ENCODE measurements around the gene DNAI1.

DNAI1 gene

DNA sequence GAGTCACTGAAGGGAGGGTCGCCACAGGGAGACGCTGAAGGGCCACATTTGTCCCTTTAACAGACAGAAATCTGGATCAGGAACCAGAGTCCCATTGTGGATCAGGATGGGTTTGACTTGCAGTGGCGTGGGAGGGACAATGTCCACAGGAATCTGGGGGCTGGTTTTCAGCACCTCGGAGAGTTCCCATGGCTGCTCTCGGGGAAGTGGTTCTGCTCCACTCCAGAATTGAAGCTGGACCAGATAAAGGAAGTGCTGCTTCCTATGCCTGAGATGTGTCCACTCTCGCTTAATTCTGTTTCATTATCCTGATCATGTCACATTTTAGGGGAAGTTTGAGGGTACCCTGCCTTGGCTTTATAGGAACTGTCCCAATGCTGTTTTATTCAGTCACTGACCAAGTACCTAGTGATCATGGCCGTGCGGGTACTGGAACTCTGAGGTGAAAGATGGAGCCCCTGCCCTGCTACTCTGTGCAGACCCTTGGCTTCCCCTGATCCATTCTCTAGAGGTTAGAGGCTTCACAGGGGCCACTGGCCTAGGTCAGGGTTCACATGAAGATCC lies 35.4 kb downstream of the DNAI1 start:
- no peak for DNase-seq

DNA sequence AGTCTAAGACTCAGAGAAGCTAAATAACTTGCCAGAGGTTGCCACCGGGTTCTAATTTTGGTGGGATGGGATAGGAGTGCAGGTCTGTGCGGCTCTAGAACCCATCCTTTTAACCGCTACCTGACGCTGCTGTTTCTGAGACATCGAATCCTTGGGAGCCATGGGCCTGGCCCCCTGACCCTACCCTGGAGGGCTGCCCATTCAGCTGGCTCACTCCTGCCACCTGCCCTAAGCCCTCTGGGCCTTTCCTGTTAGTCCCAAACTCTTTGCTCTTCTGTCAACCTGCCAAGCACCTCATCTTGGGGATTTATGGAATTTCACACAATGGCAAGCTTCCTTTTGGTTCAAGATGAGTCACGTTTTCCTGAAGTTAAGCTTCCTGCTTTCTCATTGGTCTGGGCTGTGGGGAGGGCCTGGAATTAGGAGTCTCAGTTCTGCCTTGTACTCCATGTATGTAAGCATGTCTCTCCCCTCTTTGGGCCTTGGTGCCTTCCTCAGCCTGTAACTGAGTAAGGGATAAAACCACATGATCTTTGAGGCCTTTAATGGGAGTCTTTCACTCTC lies 37.6 kb downstream of the DNAI1 start:
- no peak for DNase-seq

DNA sequence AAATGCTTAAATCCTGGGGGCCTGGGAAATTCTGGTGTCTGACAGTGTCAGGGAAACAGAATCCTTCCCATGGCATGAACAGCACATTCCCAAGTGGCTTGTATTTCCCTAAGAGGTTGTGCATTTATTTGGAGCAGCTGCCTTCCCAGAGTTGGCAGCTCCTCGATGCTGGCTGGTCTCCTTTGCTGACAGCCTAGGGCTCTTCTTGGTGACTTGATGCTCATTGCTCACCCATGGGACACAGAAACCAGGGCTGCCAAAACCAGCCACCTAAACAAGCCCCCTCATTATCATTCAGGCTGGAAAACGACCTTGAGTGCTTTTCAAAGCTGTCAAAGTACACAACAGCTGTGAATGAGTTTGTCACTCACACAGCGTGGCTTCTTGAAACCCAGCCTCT lies 39.9 kb downstream of the DNAI1 start:
- peak; percentile 31 for DNase-seq

DNA sequence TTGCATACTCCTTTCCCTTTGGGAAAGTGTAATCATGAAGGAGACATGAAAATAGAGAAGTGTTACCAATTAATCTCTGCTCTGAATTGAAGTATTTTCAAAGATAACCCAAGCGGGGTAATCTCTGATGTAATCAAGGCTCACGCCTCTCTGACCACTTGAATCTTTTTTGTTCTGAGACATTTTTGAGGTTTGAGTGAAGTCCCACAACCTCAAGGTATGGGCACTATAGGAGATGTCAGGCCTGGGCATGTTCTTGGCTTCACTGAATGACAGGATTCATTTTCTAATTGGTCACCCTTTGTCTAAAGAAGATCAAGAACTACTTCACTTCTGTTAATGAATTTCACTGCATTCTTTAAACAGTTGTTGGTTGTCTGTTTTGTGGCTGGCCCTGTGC lies 40.5 kb downstream of the DNAI1 start:
- no peak for DNase-seq

DNA sequence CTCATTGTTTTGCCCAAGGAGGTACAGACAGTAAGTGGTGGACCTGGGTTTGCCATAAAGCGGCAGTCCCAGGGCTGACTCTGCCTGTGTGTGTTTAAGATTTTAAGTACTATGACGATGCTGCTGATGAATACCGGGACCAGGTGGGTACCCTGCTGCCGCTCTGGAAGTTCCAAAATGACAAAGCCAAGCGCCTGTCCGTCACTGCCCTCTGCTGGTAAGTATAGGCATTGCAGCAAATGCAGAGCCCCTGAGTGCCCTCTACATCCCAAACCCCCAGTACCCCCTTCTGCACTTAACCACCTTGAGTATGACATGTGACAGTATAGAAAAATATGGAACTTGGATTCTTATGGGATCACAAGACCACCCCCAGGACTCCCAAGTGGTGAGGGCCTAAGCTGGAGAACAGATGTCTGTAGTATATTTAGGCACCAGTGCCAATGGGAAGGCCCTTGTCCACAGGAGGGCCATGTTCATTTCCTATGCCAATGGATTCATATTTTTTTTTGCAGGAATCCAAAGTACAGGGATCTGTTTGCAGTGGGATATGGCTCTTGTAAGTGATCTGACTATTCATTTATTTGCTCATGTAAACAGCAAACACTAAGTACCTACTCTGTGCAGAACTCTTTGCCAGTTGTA lies 42.1 kb downstream of the DNAI1 start:
- peak; percentile 57 for DNase-seq

DNA sequence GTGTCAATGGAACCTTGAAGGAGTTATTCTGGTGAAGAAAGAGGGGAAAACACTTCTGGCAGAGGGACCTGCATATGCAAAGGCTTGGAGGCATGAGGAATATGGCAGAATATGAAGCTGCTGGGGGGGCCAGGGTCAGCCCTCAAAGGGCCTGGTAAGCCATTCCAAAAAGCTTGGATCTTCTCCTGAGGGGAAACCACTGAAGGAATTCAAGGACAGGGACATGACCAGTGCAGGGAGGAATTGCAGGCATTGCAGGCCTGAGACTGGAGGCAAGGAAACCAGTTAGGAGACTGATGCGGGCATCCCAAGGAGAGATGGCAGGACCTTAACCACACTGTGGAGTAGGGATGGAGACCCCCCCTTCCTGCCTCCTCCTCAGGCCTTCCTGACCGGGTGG lies 42.8 kb downstream of the DNAI1 start:
- DNase-seq: no peak

DNA sequence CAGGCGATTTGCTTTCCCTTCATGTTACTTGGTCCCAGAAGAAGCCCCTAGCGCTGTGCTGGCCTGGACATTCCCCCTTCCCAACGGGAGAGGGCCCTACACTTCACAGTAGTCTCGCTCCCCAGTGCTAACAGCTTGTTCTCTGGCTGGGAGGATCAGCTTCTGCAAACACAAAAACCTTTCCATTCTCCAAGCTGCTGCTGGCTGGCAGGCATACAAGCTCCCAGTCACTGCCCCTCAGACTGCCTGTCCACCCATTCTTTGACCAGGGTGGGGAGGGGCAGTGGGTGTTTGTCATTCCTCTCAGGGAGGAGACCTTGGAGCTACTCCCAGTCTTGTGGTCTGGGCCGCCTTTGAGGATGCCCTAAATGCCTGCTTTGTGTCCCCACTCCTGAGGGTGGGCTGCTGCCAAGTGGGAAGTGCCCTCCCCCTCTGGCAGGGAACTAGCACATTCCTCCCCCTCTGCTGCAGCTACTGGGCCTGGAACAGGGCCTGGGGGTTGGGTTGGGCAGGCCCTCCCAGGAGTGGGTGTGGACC lies 43.4 kb downstream of the DNAI1 start:
- no peak for DNase-seq

- DNase-seq: no peak
Measured at GRCh38 chr9:34502471-34502870, 43.9 kb downstream of the DNAI1 start.

- DNase-seq: no peak
Measured at GRCh38 chr9:34502891-34503290, 44.3 kb downstream of the DNAI1 start.

DNA sequence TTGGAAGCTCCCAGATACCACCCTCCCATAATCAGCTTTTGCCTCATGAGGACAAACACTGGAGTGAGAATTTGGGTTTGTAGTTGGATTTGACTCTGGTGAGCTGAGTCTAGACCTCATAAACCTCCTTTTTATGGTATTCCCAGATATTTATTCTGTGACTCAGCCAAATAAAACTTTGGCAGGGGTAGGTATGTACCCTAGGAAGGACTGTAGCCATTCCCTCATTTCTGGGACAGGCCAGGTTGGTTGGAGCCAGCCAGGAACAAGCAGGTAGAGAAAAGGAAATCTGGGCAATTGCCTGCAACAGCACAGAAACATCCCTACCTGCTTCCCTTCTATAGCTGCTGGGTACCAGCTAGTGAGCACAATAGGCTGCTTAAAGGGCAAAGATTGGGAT lies 44.8 kb downstream of the DNAI1 start:
- no peak for DNase-seq

DNA sequence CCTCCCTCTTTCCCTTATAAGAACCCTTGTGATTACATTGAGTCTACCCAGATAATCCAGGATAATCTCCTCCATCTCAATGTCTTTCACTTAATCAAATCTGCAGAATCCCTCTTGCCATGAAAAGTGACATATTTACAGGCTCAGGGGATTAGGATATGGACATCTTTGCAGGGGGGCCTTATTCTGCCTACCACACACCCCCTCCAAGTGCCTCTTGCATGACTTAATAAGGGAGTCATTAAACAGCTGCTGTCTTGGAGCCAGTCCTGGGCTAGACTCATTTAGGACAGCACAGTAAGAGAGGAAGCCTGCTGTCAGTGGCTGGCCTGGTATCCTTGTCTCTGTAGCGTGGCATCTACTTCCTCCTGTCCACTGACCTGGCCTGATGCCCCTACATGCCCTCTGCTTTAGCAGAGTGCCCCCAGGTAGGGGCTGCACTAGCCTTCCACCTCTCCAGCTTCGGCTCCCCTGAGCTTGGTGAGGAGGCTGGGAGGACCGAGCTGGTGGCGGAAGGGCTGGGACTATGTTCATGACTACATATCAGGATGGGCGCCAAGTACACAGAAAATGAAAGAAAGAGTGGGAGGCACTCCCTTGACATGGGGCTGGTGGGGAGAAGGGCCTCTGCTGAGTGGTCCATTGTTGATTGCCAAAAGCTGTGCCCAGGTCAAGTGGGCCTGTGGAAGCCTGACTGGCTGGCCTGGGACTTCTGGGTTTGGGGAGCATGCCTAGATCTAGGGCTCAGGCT lies 46.9 kb downstream of the DNAI1 start:
- DNase-seq: no peak

DNA sequence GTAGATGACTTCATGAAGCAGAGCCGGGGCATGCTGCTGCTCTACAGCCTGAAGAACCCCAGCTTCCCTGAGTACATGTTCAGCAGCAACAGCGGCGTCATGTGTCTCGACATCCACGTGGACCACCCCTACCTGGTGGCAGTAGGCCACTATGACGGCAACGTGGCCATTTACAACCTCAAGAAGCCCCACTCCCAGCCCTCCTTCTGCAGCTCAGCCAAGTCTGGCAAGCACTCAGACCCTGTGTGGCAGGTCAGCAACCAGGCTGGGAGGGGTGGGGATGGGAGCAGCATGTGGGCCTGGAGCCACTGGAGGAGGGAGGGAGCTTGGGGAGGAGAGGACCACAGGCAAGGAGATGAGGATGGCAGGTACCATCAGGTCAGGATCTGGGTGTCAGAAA lies 48.0 kb downstream of the DNAI1 start:
- no peak for DNase-seq

DNA sequence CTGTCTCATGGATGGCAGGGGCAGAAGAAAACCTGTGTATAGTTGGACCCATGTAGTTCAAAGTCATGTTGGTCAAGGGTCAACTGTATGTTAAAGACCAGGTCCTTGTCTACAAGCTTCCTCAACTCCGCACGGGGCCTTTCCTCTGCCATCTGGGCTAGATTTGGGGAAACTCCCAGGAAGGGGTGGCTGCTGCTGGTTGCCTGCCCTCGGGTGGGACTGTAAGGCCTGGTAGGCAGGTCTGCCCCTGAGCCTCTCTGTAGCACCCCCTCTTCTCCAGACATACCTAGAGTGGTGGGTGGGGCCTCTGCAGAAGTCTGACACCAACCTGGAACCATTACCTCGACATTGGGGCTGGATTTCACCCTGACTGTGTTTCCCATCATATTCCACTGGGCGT lies 49.0 kb downstream of the DNAI1 start:
- no peak for DNase-seq

DNA sequence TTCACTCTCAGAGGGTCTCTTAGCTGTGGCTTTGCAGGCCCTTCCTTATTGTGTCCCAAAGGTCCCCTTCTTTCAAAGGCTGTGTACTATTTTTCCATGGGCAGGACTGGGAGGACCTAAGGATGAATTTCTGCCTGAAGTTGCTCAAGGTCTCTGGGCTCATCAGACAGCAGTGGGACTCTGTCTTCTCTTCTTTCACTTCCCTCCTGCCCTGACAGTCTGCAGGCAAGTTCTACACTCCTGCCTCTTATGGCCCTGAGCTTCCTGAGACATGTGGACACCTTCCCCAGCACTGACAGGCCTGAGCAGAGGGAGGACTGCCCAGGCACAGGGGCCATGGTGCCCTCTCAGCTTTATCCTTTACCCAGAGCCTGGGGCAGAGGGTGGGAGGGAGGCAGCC lies 49.4 kb downstream of the DNAI1 start:
- DNase-seq: no peak

- DNase-seq: no peak
Measured at GRCh38 chr9:34508463-34508862, 49.9 kb downstream of the DNAI1 start.

DNA sequence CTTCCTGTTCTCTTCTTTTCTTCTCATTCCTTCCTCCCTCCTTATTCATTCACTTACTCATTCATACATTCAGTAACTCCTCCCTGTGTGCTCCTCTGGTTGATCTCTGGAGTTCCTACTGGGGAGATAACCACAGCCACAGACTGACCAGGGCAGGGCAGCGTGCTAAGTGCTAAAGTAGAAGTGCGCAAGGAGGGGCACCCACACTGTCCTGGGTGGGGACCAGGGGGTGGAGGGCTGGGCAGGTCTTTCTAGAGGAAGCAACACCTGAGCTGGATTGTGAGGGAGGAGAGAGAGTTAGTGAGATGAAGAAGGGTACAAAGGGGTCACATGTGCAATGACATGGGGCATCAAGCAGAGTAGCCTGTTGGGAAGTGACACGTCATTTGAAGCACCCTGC lies 50.3 kb downstream of the DNAI1 start:
- DNase-seq: no peak

- DNase-seq: no peak
Measured at GRCh38 chr9:34510497-34511468, 52.2 kb downstream of the DNAI1 start.

DNA sequence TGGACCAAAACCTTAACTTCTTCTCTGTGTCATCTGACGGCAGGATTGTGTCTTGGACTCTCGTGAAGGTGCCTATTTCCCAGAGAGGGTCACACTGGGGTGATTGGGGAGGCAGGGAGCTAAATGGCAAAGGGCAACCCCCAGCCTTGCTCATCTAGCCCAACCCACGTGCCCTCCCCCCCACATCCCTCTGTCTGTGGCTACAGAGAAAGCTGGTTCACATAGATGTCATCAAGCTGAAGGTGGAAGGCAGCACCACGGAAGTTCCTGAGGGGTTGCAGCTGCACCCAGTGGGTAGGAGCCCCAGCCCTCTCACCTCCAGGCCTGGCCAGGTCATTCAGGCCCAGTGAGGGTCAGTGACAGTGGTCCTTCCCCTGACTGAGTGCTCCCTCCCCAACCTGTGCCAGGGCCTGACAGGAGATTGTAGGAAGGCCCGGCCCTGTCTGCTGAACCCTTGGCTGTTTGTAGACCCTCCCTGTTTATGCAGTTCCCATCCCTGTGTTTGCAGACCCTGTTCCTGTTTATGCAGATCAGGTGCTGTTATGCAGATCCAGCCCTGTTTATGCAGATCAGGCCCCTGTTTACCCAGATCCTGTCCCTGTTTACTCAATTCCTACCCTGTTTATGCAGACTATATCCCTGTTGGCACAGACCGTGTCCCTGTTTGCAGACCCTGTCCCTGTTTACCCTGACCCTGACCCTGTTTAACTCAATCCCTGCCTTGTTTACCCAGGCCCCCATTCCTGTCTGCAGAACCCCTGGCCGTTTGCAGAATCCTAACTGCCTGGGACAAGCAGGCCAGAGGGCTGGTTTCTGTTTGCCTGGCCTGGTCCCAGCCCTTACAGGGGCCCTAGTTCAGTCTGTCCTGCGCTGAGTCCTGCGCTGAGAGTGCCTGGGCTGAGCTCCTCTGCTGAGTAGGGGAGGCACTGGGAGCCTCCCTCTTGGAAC lies 53.8 kb downstream of the DNAI1 start:
- DNase-seq: no peak

DNA sequence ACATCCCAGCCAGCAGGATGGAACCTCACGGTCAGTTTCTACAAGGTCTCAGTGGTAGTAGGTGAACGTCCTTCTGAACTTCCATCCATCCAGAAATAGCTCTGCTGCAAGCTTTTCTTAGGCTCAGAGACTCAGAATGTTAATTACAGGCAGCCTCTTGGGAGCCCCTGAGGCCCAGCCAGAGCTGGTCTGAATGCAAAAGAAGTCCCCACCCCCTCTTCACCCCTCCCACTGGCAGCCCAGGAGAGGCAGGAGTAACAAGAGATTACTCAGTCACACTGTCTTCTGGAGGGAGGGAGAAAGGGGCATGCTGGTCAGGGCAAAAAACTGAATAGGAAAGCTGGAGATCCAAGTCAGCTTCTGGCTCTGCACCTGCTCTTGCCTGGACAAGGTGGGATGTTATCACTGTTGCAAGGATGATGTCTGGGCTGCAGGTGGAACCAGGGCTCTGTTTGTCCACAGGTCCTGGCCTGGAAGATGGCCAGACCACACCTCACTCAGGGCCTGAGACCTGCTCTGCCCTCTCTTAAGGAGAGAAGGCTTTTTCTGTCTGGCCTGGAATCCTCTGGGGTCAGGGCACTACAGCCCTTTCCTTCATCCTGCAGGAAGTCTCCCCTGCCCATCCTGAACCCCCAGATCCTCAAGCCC lies 55.1 kb downstream of the DNAI1 start:
- DNase-seq: peak; percentile 75

DNA sequence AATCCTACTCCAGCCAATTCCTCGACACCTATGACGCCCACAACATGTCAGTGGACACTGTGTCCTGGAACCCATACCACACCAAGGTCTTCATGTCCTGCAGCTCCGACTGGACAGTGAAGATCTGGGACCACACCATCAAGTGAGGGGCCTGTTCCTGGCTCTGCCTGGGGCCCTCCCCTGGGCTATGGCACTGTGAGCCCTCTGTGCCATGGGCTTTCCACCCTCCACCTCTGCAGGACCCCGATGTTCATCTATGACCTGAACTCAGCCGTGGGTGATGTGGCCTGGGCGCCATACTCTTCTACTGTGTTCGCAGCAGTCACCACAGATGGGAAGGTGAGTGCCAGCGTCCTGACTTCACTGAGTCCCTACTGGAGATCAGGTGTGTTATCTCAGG lies 55.8 kb downstream of the DNAI1 start:
- no peak for DNase-seq

- no peak for DNase-seq
Measured at GRCh38 chr9:34514816-34515215, 56.2 kb downstream of the DNAI1 start.

Data from NCI-H1436 (cell line).